ENCODE measurements around the gene THEMIS2. TPM values are rescaled to one million over a fixed set of nuclear protein-coding genes. Genes with fewer than 3 reads are reported as not detected.

The THEMIS2 gene
- total and polyA plus RNA-seq, 9 of the 15 experiments (the other 6 are each of a cell fraction or from before 2014, with no cell fraction given), result 2.3 to 12.7 (median 8.0) TPM

DNA sequence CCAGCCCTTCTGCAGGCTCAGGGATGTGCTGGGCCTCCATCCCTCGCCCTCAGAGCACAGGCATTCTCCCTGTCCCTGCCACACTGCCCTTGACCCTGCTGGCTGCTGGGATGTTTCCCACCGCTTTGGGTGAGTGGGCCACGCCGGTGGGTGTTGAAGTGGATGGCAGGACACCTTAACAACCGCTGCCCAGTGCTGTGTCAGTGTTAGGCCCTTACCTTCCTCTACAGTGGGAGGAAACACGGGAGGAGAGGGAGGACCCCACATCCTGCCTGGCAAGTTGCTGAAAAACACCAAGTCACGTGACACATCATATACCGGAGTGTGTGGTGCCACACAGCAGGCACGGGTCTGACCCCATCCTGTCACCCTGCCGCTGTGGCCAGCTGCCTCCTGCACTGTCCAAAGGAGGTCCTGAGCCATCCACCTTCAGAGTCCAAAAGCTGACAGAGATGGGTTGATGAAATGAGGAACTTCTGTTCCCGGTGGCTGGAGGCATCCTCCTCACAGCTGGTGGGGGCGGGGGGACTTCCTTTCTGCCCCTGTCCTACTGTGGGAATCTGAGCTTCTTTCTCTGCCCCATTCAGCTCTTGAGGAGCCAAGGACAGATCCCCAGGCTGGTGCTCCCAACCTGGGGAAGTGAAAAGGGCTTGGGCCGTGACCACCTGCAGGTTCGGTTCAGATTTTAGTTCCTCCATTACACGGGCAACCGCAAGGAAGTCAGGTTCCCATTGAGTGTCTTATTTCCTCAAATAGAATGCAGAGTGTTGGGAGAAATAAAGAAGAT lies 3.2 kb upstream of the THEMIS2 start:
- no peaks in the 10 kb centered on the region for H3K27me3 ChIP-seq (ENCODE audit: control insufficient read depth in 2 of 2, insufficient read depth in 2 of 2, low read length in 2 of 2)
- H3K4me2 ChIP-seq (ENCODE audit: insufficient read depth, low read length), result peak overlapping the region; percentile 46
- intact Hi-C loops (cut with micrococcal nuclease) (loop anchor here (2.0 kb wide), 1 partner anchor 366 kb away; no protein-coding TSS in a partner anchor), in situ Hi-C loops (cut with MboI) (loop anchor here (10.0 kb wide), 1 partner anchor 326 kb away; no protein-coding TSS in a partner anchor)
- H3K4me3 ChIP-seq, result no peak overlapping the region
- H3K9me1 ChIP-seq (ENCODE audit: control insufficient read depth, insufficient read depth, low read length), result no peaks in the 10 kb centered on the region
- H3K79me2 ChIP-seq (ENCODE audit: control insufficient read depth, insufficient read depth, low read length), result peaks cover 3% of the 10 kb centered on the region; the same call in 1 of the 3 replicates
- peak overlapping the region; percentile 77 for H2AFZ ChIP-seq (ENCODE audit: low read depth, low read length)
- ChIA-PET POLR2A (interaction anchor here (0.6 to 0.8 kb wide), 3 partner anchors 460 to 1147 kb away, joined by 3 to 5 read pairs (median 3); partner anchors contain the start of gene MED18), CTCF (ENCODE audit: low intra/inter-chr PET ratio) (no interaction called here)
- H4K20me1 ChIP-seq (replicated peaks; ENCODE audit: control insufficient read depth, insufficient read depth, low read length), result no peaks in the 10 kb centered on the region; the same call in 1 of the 2 replicates
- FAIRE-seq (peak; percentile 40), ATAC-seq (peak; percentile 7; the same call in 2 of the 3 replicates), DNase-seq (ENCODE audit: extremely low read depth in 1 of 4, low spot score in 3 of 4) (peak in 2 of 4 experiments; percentile 54 to 57)
- H3K36me3 ChIP-seq (ENCODE audit: control insufficient read depth, insufficient read depth, low read length), result no peaks in the 10 kb centered on the region
- H3K9ac ChIP-seq (ENCODE audit: insufficient read depth in 1 of 2, low read depth in 2 of 2, low read length in 2 of 2), result peak overlapping the region; percentile 78 to 82; a peak in 3 of 4 replicates
- peaks cover 36 to 64% of the 10 kb centered on the region in 2 experiments for H3K4me1 ChIP-seq (replicated peaks in 1 of 2; ENCODE audit: control insufficient read depth in 2 of 2, insufficient read depth in 2 of 2, low read length in 2 of 2)
- no TSS peak for BruUV-seq (replicated peaks)
- H3K9me3 ChIP-seq (replicated peaks; ENCODE audit: control insufficient read depth, insufficient read depth, low read depth, low read length), result no peaks in the 10 kb centered on the region
- WGBS (ENCODE audit: insufficient coverage, low coverage, missing lambda C conversion rate), result 43% methylated on average over 15 of the region's 16 CpGs
- peak overlapping the region; percentile 93 for H3K27ac ChIP-seq (ENCODE audit: extremely low read depth, low read depth, low read length)
- 0 out of 2 replicates have a peak, but pooled peaks have one; percentile 29 for TF ChIP-seq GABPA (tag; conservative IDR thresholded peaks at IDR 0.05; ENCODE audit: low read depth)
- 0 out of 2 replicates have a peak, but pooled peaks have one; percentile 23 for TF ChIP-seq SP1 (CRISPR knock-in tag; IDR thresholded peaks at IDR 0.05)
- peak; percentile 79 for TF ChIP-seq BHLHE40 (IDR thresholded peaks at IDR 0.05; ENCODE audit: low read length)
- TF ChIP-seq NRF1 (conservative IDR thresholded peaks at IDR 0.05 in 1 of 2, IDR thresholded peaks at IDR 0.05 in 1 of 2), result 0 out of 4 replicates have a peak, but pooled peaks of 1 of the 2 experiments have one; percentile 17
- TF ChIP-seq, protein P1, sequence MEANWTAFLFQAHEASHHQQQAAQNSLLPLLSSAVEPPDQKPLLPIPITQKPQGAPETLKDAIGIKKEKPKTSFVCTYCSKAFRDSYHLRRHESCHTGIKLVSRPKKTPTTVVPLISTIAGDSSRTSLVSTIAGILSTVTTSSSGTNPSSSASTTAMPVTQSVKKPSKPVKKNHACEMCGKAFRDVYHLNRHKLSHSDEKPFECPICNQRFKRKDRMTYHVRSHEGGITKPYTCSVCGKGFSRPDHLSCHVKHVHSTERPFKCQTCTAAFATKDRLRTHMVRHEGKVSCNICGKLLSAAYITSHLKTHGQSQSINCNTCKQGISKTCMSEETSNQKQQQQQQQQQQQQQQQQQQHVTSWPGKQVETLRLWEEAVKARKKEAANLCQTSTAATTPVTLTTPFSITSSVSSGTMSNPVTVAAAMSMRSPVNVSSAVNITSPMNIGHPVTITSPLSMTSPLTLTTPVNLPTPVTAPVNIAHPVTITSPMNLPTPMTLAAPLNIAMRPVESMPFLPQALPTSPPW (CRISPR knock-in tag; IDR thresholded peaks at IDR 0.05), result peak; percentile 1; the same call in 1 of the 2 replicates
- peak in 1 of 2 experiments; percentile 55; a peak in 2 of 4 replicates for TF ChIP-seq MAZ (CRISPR knock-in tag; conservative IDR thresholded peaks at IDR 0.05 in 1 of 2, IDR thresholded peaks at IDR 0.05 in 1 of 2)
- TF ChIP-seq TOE1 (IDR thresholded peaks at IDR 0.05; ENCODE audit: borderline replicate concordance), result peak; percentile 95
- no peak for TF ChIP-seq TOE1 (CRISPR knock-in tag; IDR thresholded peaks at IDR 0.05; ENCODE audit: borderline replicate concordance, low read depth)
- peak in 1 of 2 experiments; percentile 30; a peak in 1 of 4 replicates for TF ChIP-seq SRF (CRISPR knock-in tag; IDR thresholded peaks at IDR 0.05)
- TF ChIP-seq, protein P2, sequence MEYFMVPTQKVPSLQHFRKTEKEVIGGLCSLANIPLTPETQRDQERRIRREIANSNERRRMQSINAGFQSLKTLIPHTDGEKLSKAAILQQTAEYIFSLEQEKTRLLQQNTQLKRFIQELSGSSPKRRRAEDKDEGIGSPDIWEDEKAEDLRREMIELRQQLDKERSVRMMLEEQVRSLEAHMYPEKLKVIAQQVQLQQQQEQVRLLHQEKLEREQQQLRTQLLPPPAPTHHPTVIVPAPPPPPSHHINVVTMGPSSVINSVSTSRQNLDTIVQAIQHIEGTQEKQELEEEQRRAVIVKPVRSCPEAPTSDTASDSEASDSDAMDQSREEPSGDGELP (CRISPR knock-in tag; IDR thresholded peaks at IDR 0.05; ENCODE audit: borderline replicate concordance), result peak; percentile 83
- peak; percentile 51; the same call in 1 of the 2 replicates for TF ChIP-seq ZBTB7A (IDR thresholded peaks at IDR 0.05; ENCODE audit: borderline replicate concordance, control insufficient read depth, low read depth, low read length)
- TF ChIP-seq, protein P3, sequence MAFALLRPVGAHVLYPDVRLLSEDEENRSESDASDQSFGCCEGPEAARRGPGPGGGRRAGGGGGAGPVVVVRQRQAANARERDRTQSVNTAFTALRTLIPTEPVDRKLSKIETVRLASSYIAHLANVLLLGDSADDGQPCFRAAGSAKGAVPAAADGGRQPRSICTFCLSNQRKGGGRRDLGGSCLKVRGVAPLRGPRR (CRISPR knock-in tag; IDR thresholded peaks at IDR 0.05), result no peak
- TF ChIP-seq RB1 (IDR thresholded peaks at IDR 0.05; ENCODE audit: low read depth), result 0 out of 2 replicates have a peak, but pooled peaks have one; percentile 11
- TF ChIP-seq ZNF583 (CRISPR knock-in tag; IDR thresholded peaks at IDR 0.05), result peak; percentile 49; the same call in 1 of the 2 replicates
- no peak for TF ChIP-seq POU5F1 (IDR thresholded peaks at IDR 0.05; ENCODE audit: borderline replicate concordance, low read depth, low read length, partially characterized antibody)
- TF ChIP-seq, protein P4, sequence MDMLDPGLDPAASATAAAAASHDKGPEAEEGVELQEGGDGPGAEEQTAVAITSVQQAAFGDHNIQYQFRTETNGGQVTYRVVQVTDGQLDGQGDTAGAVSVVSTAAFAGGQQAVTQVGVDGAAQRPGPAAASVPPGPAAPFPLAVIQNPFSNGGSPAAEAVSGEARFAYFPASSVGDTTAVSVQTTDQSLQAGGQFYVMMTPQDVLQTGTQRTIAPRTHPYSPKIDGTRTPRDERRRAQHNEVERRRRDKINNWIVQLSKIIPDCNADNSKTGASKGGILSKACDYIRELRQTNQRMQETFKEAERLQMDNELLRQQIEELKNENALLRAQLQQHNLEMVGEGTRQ (CRISPR knock-in tag; IDR thresholded peaks at IDR 0.05), result peak; percentile 67; the same call in 1 of the 2 replicates
